K562 (cell line): ENCODE data around the gene RDH14. TPM values are rescaled to one million over a fixed set of nuclear protein-coding genes. Genes with fewer than 3 reads are reported as not detected.

Experiments
- ATF6 ChIP-seq: sonication (generic); formaldehyde crosslinking; IDR thresholded peaks from 2 replicates; pipeline ENCODE4 v1.4.0; 2020; ENCODE audit warnings: mild to moderate bottlenecking, missing genetic modification reagents
- ATF7 ChIP-seq: fragments of 450-650 bp; IDR thresholded peaks from 2 replicates; pipeline ENCODE4 v1.7.1; 2014; ENCODE audit warnings: mild to moderate bottlenecking, moderate library complexity
- CBX5 ChIP-seq: IDR thresholded peaks from 2 replicates; pipeline ENCODE4 v1.6.1; 2014; ENCODE audit warnings: low read depth, borderline replicate concordance
- CEBPB ChIP-seq: fragments of 450-650 bp; IDR thresholded peaks from 2 replicates; pipeline ENCODE4 v1.6.1; 2016; ENCODE audit warnings: missing genetic modification characterization, missing compliant biosample characterization
- COPS2 ChIP-seq: fragments of 450-650 bp; conservative IDR thresholded peaks from 2 replicates; pipeline ENCODE4 v1.6.1; 2016; ENCODE audit warnings: mild to moderate bottlenecking, moderate library complexity
- DDX20 ChIP-seq: fragments of 450-650 bp; IDR thresholded peaks from 2 replicates; pipeline ENCODE4 v1.6.1; 2016; ENCODE audit warnings: missing genetic modification characterization, low read depth, mild to moderate bottlenecking, missing compliant biosample characterization, moderate library complexity
- GATAD2B ChIP-seq: fragments of 450-650 bp; IDR thresholded peaks from 2 replicates; pipeline ENCODE4 v1.6.1; 2017; ENCODE audit warnings: mild to moderate bottlenecking, borderline replicate concordance
- HDAC3 ChIP-seq: fragments of 450-650 bp; IDR thresholded peaks from 2 replicates; pipeline ENCODE4 v1.6.1; 2018; ENCODE audit warnings: borderline replicate concordance, mild to moderate bottlenecking, moderate library complexity; ENCODE audit not compliant: partially characterized antibody
- KDM2B ChIP-seq: fragments of 250-450 bp; sonication (Bioruptor Pico); IDR thresholded peaks from 2 replicates; pipeline ENCODE4 v1.8.0; 2021; ENCODE audit warnings: mild to moderate bottlenecking, moderate library complexity
- KDM5B ChIP-seq: fragments of 200-600 bp; sonication (generic); IDR thresholded peaks from 2 replicates; pipeline ENCODE4 v1.6.1; 2012; ENCODE audit warnings: low read depth, mild to moderate bottlenecking, moderate library complexity, low read length, control low read depth, inconsistent platforms; ENCODE audit not compliant: insufficient replicate concordance
- LCOR ChIP-seq: sonication (generic); formaldehyde crosslinking; IDR thresholded peaks from 2 replicates; pipeline ENCODE4 v1.8.0; 2022; ENCODE audit warnings: mild to moderate bottlenecking, missing genetic modification reagents
- MEF2A ChIP-seq: IDR thresholded peaks from 2 replicates; pipeline ENCODE4 v1.6.1; 2011; ENCODE audit warnings: low read depth, mild to moderate bottlenecking, low read length, moderate library complexity; ENCODE audit not compliant: control insufficient read depth
- MYC ChIP-seq, 2 experiments: fragments of 250-450 bp in 1 of 2; sonication (Bioruptor Pico) in 1 of 2; IDR thresholded peaks; 2 replicates each; pipeline versions ENCODE4 v1.5.1 to v1.6.1; 2012 to 2021; ENCODE audit warnings: low read depth in 2 of 2, borderline replicate concordance in 1 of 2, improper control_type of control experiment in 1 of 2, low read length in 1 of 2, mild to moderate bottlenecking in 1 of 2, moderate library complexity in 1 of 2
- NELFE ChIP-seq: IDR thresholded peaks from 2 replicates; pipeline ENCODE4 v1.6.1; 2011; ENCODE audit warnings: mild to moderate bottlenecking; ENCODE audit not compliant: insufficient read depth, insufficient read length
- PHF20 ChIP-seq: fragments of 450-650 bp; IDR thresholded peaks from 2 replicates; pipeline ENCODE4 v1.6.1; 2018; ENCODE audit not compliant: partially characterized antibody
- SRSF9 ChIP-seq: fragments of 200-400 bp; formaldehyde crosslinking; IDR thresholded peaks from 2 replicates; pipeline ENCODE4 v1.6.1; 2017; ENCODE audit warnings: low read depth, low read length, borderline replicate concordance
- TBP ChIP-seq: optimal IDR thresholded peaks from 2 replicates; pipeline ENCODE3; 2011; ENCODE audit warnings: low read depth, low read length, improper control_type of control experiment
- TCF7L2 ChIP-seq: fragments of 150-350 bp; IDR thresholded peaks from 2 replicates; pipeline ENCODE4 v1.6.1; 2016; ENCODE audit warnings: low read depth, mild to moderate bottlenecking, low read length, moderate library complexity
- XRCC3 ChIP-seq: fragments of 450-650 bp; IDR thresholded peaks from 2 replicates; pipeline ENCODE4 v1.6.1; 2017; ENCODE audit warnings: mild to moderate bottlenecking, moderate library complexity
- ZNF263 ChIP-seq: sonication (generic); formaldehyde crosslinking; IDR thresholded peaks from 2 replicates; pipeline ENCODE4 v1.8.0; 2022; ENCODE audit warnings: mild to moderate bottlenecking, missing genetic modification reagents, borderline replicate concordance
- ZNF436 ChIP-seq: fragments of 250-450, 450-650 bp; sonication (Bioruptor Pico); formaldehyde crosslinking; IDR thresholded peaks from 2 replicates; pipeline ENCODE4 v1.7.0; 2020; ENCODE audit warnings: mild to moderate bottlenecking
- ZNF561 ChIP-seq: fragments of 450-650 bp; formaldehyde crosslinking; conservative IDR thresholded peaks from 2 replicates; pipeline ENCODE4 v1.4.0; 2020; ENCODE audit warnings: mild to moderate bottlenecking, moderate library complexity
- polyA plus RNA-seq, 8 experiments: library from polyadenylated mRNA; depleted of rRNA in 4 of 8; stranded (reverse) in 5 of 8; unstranded in 3 of 8; fragments of >200 nt; fragmentation: Nextera tagmentation in 2 of 8; fragmentation: Illumina TruSeq in 1 of 8; extraction: Ambion mirVana in 2 of 8; extraction: Trizol in 1 of 8; gene quantifications; 2 replicates each; pipeline versions ENCODE4 v1.2.1 to v1.2.3, GENCODE V29; 2011 to 2014; ENCODE audit warnings: inconsistent platforms in 1 of 8, missing spikeins in 1 of 8
- total RNA-seq, 7 experiments: library from RNA; depleted of rRNA in 6 of 7; stranded (reverse); fragments of >200 nt in 6 of 7; fragmentation: Illumina TruSeq in 2 of 7; extraction: Trizol in 2 of 7; gene quantifications; 2 replicates each; pipeline versions ENCODE4 v1.2.1 to v1.2.3, GENCODE V29; 2011 to 2021; ENCODE audit warnings: low replicate concordance in 1 of 7
- TF ChIP-seq, protein P1 (sequence below), 2 experiments: fragments of 150-350 bp in 1 of 2; IDR thresholded peaks; 2 replicates each; pipeline ENCODE4 v1.6.1; 2012 to 2016; ENCODE audit warnings: low read depth in 2 of 2, low read length in 2 of 2, mild to moderate bottlenecking in 1 of 2, moderate library complexity in 1 of 2

Gene RDH14
- total and polyA plus RNA-seq, 9 of the 15 experiments (the other 6 are each of a cell fraction or from before 2014, with no cell fraction given), result 6.7 to 26.2 (median 20.9) TPM

DNA sequence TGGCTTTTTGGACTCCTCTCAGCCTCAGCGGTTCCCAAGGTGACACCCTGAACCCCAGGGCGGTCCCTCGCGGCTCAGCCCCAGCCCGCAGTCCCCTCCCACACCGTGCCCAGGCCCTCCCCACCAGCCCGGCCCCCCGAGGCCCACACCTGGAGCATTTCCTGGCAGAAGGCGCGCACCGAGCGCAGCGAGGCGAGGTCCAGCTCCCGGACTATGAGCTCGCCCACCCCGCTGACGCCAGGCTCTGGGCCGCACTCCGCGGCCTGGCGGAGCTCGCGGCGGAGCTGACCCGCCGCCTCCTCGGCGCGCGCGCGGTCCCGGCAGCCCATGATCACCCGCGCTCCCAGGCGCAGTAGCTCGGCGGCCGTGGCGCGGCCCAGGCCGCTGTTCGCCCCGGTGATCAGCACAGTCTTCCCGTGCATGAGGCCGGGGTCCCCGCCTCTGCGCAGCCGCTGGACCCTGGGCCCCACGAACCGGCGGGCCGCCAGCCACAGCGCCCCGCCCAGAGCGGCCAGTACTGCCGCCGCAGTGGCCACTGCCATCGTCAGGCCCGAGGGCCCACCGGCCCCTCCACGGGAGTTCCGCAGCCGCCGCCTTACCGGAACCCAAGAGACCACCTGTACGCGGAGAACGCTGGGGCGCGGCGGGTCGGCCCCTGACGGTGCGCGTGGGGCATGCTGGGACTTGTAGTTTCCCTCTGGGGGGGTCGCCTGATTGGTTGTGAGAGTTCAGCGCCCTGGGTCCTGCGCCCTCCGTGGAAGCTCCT, at the start of gene RDH14 (continued):
- no peak for TF ChIP-seq HDAC3
- no peak for TF ChIP-seq TBP
- TF ChIP-seq MEF2A, result no peak
- no peak for TF ChIP-seq DDX20
- peak; percentile 41; the same call in 1 of the 2 replicates for TF ChIP-seq ZNF263 (CRISPR knock-in tag)
- TF ChIP-seq GATAD2B, result no peak
- TF ChIP-seq ATF7, result peak; percentile 64
- no peak for TF ChIP-seq COPS2
- TF ChIP-seq SRSF9, result no peak
- TF ChIP-seq, protein P1, sequence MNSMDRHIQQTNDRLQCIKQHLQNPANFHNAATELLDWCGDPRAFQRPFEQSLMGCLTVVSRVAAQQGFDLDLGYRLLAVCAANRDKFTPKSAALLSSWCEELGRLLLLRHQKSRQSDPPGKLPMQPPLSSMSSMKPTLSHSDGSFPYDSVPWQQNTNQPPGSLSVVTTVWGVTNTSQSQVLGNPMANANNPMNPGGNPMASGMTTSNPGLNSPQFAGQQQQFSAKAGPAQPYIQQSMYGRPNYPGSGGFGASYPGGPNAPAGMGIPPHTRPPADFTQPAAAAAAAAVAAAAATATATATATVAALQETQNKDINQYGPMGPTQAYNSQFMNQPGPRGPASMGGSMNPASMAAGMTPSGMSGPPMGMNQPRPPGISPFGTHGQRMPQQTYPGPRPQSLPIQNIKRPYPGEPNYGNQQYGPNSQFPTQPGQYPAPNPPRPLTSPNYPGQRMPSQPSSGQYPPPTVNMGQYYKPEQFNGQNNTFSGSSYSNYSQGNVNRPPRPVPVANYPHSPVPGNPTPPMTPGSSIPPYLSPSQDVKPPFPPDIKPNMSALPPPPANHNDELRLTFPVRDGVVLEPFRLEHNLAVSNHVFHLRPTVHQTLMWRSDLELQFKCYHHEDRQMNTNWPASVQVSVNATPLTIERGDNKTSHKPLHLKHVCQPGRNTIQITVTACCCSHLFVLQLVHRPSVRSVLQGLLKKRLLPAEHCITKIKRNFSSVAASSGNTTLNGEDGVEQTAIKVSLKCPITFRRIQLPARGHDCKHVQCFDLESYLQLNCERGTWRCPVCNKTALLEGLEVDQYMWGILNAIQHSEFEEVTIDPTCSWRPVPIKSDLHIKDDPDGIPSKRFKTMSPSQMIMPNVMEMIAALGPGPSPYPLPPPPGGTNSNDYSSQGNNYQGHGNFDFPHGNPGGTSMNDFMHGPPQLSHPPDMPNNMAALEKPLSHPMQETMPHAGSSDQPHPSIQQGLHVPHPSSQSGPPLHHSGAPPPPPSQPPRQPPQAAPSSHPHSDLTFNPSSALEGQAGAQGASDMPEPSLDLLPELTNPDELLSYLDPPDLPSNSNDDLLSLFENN (IDR thresholded peaks at IDR 0.05; ENCODE audit: low read depth in 2 of 2, low read length in 2 of 2), result 0 out of 4 replicates have a peak, but pooled peaks of 1 of the 2 experiments have one; percentile 5
- TF ChIP-seq CEBPB (tag), result no peak
- TF ChIP-seq LCOR (CRISPR knock-in tag), result no peak
- peak; percentile 71 for TF ChIP-seq PHF20
- no peak for TF ChIP-seq TCF7L2
- no peak for TF ChIP-seq ZNF436 (CRISPR knock-in tag)
- no peak for TF ChIP-seq KDM5B
- TF ChIP-seq ZNF561 (CRISPR knock-in tag), result no peak
- no peak for TF ChIP-seq ATF6
- no peak for TF ChIP-seq KDM2B (CRISPR knock-in tag)
- peak; percentile 54; the same call in 1 of the 2 replicates for TF ChIP-seq MYC (IDR thresholded peaks at IDR 0.05; ENCODE audit: low read depth, low read length)
- no peak for TF ChIP-seq MYC (CRISPR knock-in tag; IDR thresholded peaks at IDR 0.05; ENCODE audit: borderline replicate concordance, low read depth)
- TF ChIP-seq NELFE, result no peak
- no peak for TF ChIP-seq XRCC3
- TF ChIP-seq CBX5, result no peak
